Activated CD8-positive, alpha-beta memory T cell treated with anti-CD3 and anti-CD28 coated beads for 4 hours (primary cell): ENCODE results near the gene TAAR8.
"Not testable (repeated sequence)": the region's sequence is repeated elsewhere in the genome, so short reads cannot be mapped to it uniquely, and the experiment has no call there.

ENCODE experiments used
- DNase-seq, 2 donors: peaks; one replicate each; pipeline ENCODE4 v3.0.0-alpha.2; 2020; ENCODE audit warnings: low read depth in 2 of 2

Gene TAAR8

GRCh38 chr6:132544826-132545225 lies 7.6 kb upstream of the TAAR8 start:
- DNase-seq: no peak

GRCh38 chr6:132548746-132549463 lies 3.6 kb upstream of the TAAR8 start:
- no peak for DNase-seq

- DNase-seq: no peak
Measured at GRCh38 chr6:132551214-132551613, 1.3 kb upstream of the TAAR8 start.

DNA sequence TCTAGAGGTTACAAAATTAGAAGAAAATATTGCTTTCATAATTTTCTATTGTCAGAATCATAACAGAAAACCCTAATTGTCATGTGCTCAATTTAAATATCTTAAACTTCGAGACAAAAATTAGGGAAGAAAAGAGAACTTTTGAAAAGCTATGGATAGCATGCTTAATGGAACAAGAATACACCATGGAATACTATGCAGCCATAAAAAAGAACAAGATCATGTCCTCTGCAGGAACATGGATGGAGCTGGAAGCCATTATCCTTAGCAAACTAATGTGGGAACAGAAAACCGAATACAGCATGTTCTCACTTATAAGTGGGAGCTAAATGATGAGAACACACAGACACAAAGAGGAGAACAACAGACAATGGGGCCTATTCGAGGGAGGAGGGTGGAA lies 7.6 kb downstream of the TAAR8 start:
- not testable (repeated sequence) for DNase-seq

- DNase-seq: no peak
Measured at GRCh38 chr6:132566404-132566803, 13.9 kb downstream of the TAAR8 start.

- no peak for DNase-seq
Measured at GRCh38 chr6:132567566-132567965, 15.1 kb downstream of the TAAR8 start.

DNA sequence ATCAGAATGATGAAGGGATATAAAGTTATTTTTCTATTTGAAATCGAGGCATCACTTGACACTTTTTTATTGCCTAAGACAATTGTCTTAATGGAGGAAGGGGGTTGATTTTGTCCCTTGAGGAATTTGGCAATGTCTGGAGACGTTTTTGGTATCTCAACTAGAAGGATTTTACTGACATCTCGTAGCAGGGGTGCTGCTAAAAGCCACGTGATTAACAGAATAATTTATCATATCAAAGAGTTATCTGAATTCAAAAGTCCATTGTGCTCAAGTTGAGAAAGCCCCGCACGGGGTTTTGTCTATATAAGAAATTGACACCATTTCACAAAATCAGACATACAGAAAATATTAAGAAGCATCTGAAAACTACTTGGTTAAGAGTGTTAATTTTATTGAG lies 16.1 kb downstream of the TAAR8 start:
- no peak for DNase-seq

GRCh38 chr6:132569170-132569569 lies 16.7 kb downstream of the TAAR8 start:
- no peak for DNase-seq

DNA sequence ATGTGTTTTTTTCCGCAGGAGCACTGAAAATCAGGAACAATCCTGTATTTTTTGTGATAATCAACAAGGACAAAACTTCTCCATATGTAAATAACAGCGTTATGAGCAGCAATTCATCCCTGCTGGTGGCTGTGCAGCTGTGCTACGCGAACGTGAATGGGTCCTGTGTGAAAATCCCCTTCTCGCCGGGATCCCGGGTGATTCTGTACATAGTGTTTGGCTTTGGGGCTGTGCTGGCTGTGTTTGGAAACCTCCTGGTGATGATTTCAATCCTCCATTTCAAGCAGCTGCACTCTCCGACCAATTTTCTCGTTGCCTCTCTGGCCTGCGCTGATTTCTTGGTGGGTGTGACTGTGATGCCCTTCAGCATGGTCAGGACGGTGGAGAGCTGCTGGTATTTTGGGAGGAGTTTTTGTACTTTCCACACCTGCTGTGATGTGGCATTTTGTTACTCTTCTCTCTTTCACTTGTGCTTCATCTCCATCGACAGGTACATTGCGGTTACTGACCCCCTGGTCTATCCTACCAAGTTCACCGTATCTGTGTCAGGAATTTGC lies 17.8 kb downstream of the TAAR8 start, which contains the start of gene TAAR6:
Gene TAAR6, plus strand, starts transcription at position 102 of the 557 bp plus-strand sequence. Its CDS starts 0 bp downstream, at position 102.
- no peak for DNase-seq

DNA sequence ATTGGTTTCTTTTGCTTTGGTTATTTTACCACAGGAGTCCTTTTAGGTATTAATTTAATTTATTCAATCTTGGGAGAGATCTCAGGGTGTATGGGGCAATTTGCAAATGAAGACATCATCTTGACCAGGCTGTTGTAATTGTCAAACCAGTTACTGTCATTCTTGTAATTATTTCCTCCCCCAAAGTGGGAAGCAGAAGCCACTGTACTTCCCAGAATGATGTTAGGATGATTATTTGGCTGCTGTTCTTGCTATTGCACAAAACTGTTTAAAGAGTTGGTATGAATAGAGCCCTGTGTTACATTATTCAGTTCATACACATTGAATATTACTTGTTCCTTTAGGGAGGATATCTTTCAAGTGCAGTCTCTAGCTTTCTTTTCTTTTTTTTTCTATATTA lies 19.3 kb downstream of the TAAR8 start:
- no peak for DNase-seq

- no peak for DNase-seq
Measured at GRCh38 chr6:132584698-132585097, 32.2 kb downstream of the TAAR8 start.

DNA sequence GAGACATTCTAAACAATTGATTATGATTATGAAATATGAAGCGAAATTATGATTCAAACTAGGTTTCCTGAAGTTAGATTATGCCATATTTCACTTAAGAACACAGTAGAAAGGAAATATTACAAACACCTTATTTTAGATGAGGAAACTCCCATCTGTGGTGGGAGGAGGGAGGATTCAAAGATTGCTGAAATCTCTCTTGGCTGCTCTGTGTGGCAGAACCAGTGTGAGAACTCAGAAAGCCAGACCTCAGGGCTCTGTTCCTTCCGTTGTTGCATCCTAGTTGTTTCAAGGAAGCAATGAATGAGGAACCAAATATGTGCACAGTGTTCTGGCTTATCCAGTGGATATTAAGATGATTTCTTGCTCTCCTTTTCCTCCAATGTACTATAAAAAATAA lies 35.0 kb downstream of the TAAR8 start:
- no peak for DNase-seq

DNA sequence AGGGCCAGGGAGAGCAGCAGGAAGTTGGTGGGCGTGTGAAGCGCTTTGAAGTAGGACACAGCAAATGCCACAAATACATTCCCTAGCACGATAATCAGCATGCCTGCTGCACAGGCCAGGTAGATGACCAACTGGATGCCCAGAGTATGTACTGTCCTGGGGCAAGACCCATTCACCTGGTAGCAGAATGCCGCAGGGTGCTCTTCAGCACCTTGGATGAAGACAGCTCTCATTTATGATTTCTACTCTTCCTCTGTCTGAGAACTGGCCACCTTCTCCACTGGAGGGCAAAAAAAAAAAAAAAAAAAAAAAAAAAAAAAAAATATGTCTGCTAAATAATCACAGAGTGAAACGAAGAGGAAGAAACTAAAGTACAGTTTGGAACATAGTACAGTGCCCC lies 37.0 kb downstream of the TAAR8 start, which contains the start of gene TAAR5:
Gene TAAR5, minus strand, starts transcription at position 288 of the 400 bp plus-strand sequence. Its CDS starts 55 bp downstream, at position 233.
- DNase-seq: no peak

GRCh38 chr6:132590362-132590761 lies 37.9 kb downstream of the TAAR8 start:
- DNase-seq: no peak

- DNase-seq: no peak
Measured at GRCh38 chr6:132592855-132593254, 40.4 kb downstream of the TAAR8 start.

- DNase-seq: no peak
Measured at GRCh38 chr6:132596201-132596600, 43.7 kb downstream of the TAAR8 start.

- DNase-seq: no peak
Measured at GRCh38 chr6:132598473-132598872, 46.0 kb downstream of the TAAR8 start.

GRCh38 chr6:132600900-132601299 lies 48.4 kb downstream of the TAAR8 start:
- not testable (repeated sequence) for DNase-seq
